HepG2 (cell line): ENCODE results near the gene PDZD4. TPM values are rescaled to one million over a fixed set of nuclear protein-coding genes. Genes with fewer than 3 reads are reported as not detected.

Source experiments
- CC2D1A ChIP-seq: sonication (generic); formaldehyde crosslinking; IDR thresholded peaks from 2 replicates; pipeline ENCODE4 v1.8.1; 2023; ENCODE audit warnings: mild to moderate bottlenecking, missing genetic modification reagents
- EEA1 ChIP-seq: sonication (generic); formaldehyde crosslinking; IDR thresholded peaks from 2 replicates; pipeline ENCODE4 v1.5.1; 2020; ENCODE audit warnings: mild to moderate bottlenecking, missing genetic modification reagents, borderline replicate concordance
- FOSL2 ChIP-seq: sonication (generic); formaldehyde crosslinking; IDR thresholded peaks from 2 replicates; pipeline ENCODE4 v1.4.0; 2020; ENCODE audit warnings: missing genetic modification reagents
- HMG20A ChIP-seq: IDR thresholded peaks from 2 replicates; pipeline ENCODE4 v1.6.1; 2016; ENCODE audit warnings: borderline replicate concordance
- KDM2A ChIP-seq: sonication (generic); formaldehyde crosslinking; IDR thresholded peaks from 2 replicates; pipeline ENCODE4 v1.4.0; 2020; ENCODE audit warnings: low read depth, missing genetic modification reagents, borderline replicate concordance
- KDM4B ChIP-seq: sonication (generic); formaldehyde crosslinking; IDR thresholded peaks from 2 replicates; pipeline ENCODE4 v1.4.0; 2020; ENCODE audit warnings: missing genetic modification reagents
- MEIS2 ChIP-seq: sonication (generic); formaldehyde crosslinking; IDR thresholded peaks from 2 replicates; pipeline ENCODE4 v1.9.0; 2021; ENCODE audit warnings: mild to moderate bottlenecking, missing genetic modification reagents
- NCOA1 ChIP-seq: sonication (generic); formaldehyde crosslinking; IDR thresholded peaks from 2 replicates; pipeline ENCODE4 v1.9.0; 2021; ENCODE audit warnings: missing genetic modification reagents
- NR2C2 ChIP-seq: sonication (generic); formaldehyde crosslinking; IDR thresholded peaks from 2 replicates; pipeline ENCODE4 v1.4.0; 2020; ENCODE audit warnings: missing genetic modification reagents, mild to moderate bottlenecking, moderate library complexity, borderline replicate concordance
- SMAD3 ChIP-seq: sonication (generic); formaldehyde crosslinking; IDR thresholded peaks from 2 replicates; pipeline ENCODE4 v1.4.0; 2020; ENCODE audit warnings: missing genetic modification reagents
- SP1 ChIP-seq, 2 experiments: fragments of 450-650 bp in 1 of 2; sonication (generic) in 1 of 2; formaldehyde crosslinking in 1 of 2; IDR thresholded peaks; 2 replicates each; pipeline versions ENCODE4 v1.4.0 to v1.6.1; 2016 to 2020; ENCODE audit warnings: missing genetic modification reagents in 1 of 2
- ZBTB21 ChIP-seq: sonication (generic); formaldehyde crosslinking; IDR thresholded peaks from 2 replicates; pipeline ENCODE4 v1.4.0; 2020; ENCODE audit warnings: missing genetic modification reagents
- ZFP36L1 ChIP-seq: sonication (generic); formaldehyde crosslinking; IDR thresholded peaks from 2 replicates; pipeline ENCODE4 v1.8.0; 2022; ENCODE audit warnings: mild to moderate bottlenecking, missing genetic modification reagents, moderate library complexity
- ZNF253 ChIP-seq: sonication (generic); formaldehyde crosslinking; IDR thresholded peaks from 2 replicates; pipeline ENCODE4 v1.8.0; 2022; ENCODE audit warnings: mild to moderate bottlenecking, missing genetic modification reagents, borderline replicate concordance
- ZNF260 ChIP-seq: sonication (generic); formaldehyde crosslinking; IDR thresholded peaks from 2 replicates; pipeline ENCODE4 v1.4.0; 2020; ENCODE audit warnings: missing genetic modification reagents, low read depth, mild to moderate bottlenecking, borderline replicate concordance
- ZNF350 ChIP-seq: sonication (generic); formaldehyde crosslinking; IDR thresholded peaks from 2 replicates; pipeline ENCODE4 v1.4.0; 2020; ENCODE audit warnings: mild to moderate bottlenecking, low read depth, missing genetic modification reagents, borderline replicate concordance
- ZNF367 ChIP-seq: sonication (generic); formaldehyde crosslinking; IDR thresholded peaks from 2 replicates; pipeline ENCODE4 v1.4.0; 2020; ENCODE audit warnings: missing genetic modification reagents, borderline replicate concordance
- ZNF777 ChIP-seq: sonication (generic); formaldehyde crosslinking; IDR thresholded peaks from 2 replicates; pipeline ENCODE4 v1.4.0; 2020; ENCODE audit warnings: missing genetic modification reagents
- ZSCAN25 ChIP-seq: sonication (generic); formaldehyde crosslinking; IDR thresholded peaks from 2 replicates; pipeline ENCODE4 v1.8.0; 2022; ENCODE audit warnings: mild to moderate bottlenecking, missing genetic modification reagents
- polyA plus RNA-seq, 8 experiments: library from polyadenylated mRNA; depleted of rRNA in 3 of 8; stranded (reverse) in 7 of 8; unstranded in 1 of 8; fragments of >200 nt; fragmentation: Illumina TruSeq in 4 of 8; extraction: Trizol in 4 of 8; gene quantifications; 2 replicates each; pipeline versions ENCODE4 v1.2.1 to v1.2.3, GENCODE V29; 2011 to 2016; ENCODE audit warnings: low read depth in 4 of 8, missing spikeins in 1 of 8, mixed read lengths in 1 of 8; ENCODE audit not compliant: insufficient read depth in 1 of 8
- total RNA-seq, 5 experiments: library from RNA; depleted of rRNA; stranded (reverse); fragments of >200 nt; fragmentation: Illumina TruSeq; extraction: Trizol; gene quantifications; 2 replicates each; pipeline ENCODE4 v1.2.3, GENCODE V29; 2016; ENCODE audit warnings: low read depth in 1 of 5
- TF ChIP-seq, protein P1 (sequence below): sonication (generic); formaldehyde crosslinking; IDR thresholded peaks from 2 replicates; pipeline ENCODE4 v1.8.0; 2022; ENCODE audit warnings: mild to moderate bottlenecking, missing genetic modification reagents, borderline replicate concordance
- TF ChIP-seq, protein P2 (sequence below): sonication (generic); formaldehyde crosslinking; IDR thresholded peaks from 2 replicates; pipeline ENCODE4 v1.5.0; 2020; ENCODE audit warnings: missing genetic modification reagents
- TF ChIP-seq, protein P3 (sequence below): sonication (generic); formaldehyde crosslinking; IDR thresholded peaks from 2 replicates; pipeline ENCODE4 v1.5.0; 2020; ENCODE audit warnings: mild to moderate bottlenecking, missing genetic modification reagents
- TF ChIP-seq, protein P4 (sequence below): IDR thresholded peaks from 2 replicates; pipeline ENCODE4 v1.6.1; 2016; ENCODE audit warnings: missing compliant biosample characterization, missing genetic modification reagents, borderline replicate concordance
- TF ChIP-seq, protein P5 (sequence below): fragments of 450-650 bp; IDR thresholded peaks from 2 replicates; pipeline ENCODE4 v1.6.1; 2016
- TF ChIP-seq, protein P6 (sequence below): IDR thresholded peaks from 2 replicates; pipeline ENCODE4 v1.6.1; 2012; ENCODE audit warnings: inconsistent platforms

PDZD4 gene
- total and polyA plus RNA-seq, 2 of the 13 experiments (the other 11 are each of a cell fraction or from before 2014, with no cell fraction given): not detected

DNA sequence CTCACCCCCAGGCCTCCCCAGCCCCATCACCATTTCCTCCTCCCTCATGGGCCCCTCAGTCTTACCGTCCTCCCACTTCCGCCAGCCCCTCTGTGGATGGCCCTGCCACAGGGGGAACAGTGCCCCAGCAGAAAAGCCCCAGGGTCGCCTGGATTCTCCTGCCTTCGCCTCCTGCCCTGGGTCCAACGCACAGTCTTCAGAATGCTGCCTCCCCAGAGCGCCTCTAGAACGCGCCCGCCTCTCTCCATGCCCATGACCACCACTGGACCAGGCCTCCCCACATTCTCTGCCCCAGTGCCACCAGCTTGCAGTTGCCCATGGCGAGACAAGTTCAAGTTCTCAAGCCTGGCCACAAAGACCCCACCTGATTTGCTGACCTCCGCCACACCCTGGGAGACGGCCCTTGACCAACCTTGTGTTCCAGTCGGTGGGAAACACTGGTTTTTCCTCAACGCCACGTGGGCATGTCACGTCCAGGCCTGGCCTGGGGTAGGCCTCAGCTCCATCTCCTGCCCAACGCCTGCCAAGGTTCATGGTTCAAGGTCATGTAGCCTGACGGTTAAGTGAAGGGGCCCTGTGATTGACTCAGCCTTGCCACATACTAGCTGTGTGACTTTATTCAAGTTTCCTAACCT, 66.9 kb downstream of the PDZD4 start (continued):
- TF ChIP-seq ZFP36L1 (CRISPR knock-in tag) (no peak), ZNF350 (CRISPR knock-in tag) (no peak), ZNF260 (CRISPR knock-in tag) (no peak), ZNF253 (peak; percentile 76; the same call in 1 of the 2 replicates), FOSL2 (0 out of 2 replicates have a peak, but pooled peaks have one; percentile 3), NCOA1 (CRISPR knock-in tag) (0 out of 2 replicates have a peak, but pooled peaks have one; percentile 19), ZSCAN25 (no peak), SMAD3 (CRISPR knock-in tag) (no peak), KDM2A (no peak), MEIS2 (no peak), NR2C2 (peak; percentile 75), SP1 (IDR thresholded peaks at IDR 0.05) (no peak), SP1 (CRISPR knock-in tag; IDR thresholded peaks at IDR 0.05) (no peak), ZNF367 (CRISPR knock-in tag) (no peak), ZBTB21 (CRISPR knock-in tag) (no peak), KDM4B (CRISPR knock-in tag) (no peak), CC2D1A (CRISPR knock-in tag) (no peak), ZNF777 (CRISPR knock-in tag) (no peak), EEA1 (CRISPR knock-in tag) (no peak), HMG20A (CRISPR knock-in tag) (no peak)
- TF ChIP-seq, protein P1, sequence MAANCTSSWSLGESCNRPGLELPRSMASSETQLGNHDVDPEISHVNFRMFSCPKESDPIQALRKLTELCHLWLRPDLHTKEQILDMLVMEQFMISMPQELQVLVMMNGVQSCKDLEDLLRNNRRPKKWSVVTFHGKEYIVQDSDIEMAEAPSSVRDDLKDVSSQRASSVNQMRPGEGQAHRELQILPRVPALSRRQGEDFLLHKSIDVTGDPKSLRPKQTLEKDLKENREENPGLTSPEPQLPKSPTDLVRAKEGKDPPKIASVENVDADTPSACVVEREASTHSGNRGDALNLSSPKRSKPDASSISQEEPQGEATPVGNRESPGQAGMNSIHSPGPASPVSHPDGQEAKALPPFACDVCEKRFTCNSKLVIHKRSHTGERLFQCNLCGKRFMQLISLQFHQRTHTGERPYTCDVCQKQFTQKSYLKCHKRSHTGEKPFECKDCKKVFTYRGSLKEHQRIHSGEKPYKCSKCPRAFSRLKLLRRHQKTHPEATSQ (CRISPR knock-in tag): no peak
- TF ChIP-seq, protein P2, sequence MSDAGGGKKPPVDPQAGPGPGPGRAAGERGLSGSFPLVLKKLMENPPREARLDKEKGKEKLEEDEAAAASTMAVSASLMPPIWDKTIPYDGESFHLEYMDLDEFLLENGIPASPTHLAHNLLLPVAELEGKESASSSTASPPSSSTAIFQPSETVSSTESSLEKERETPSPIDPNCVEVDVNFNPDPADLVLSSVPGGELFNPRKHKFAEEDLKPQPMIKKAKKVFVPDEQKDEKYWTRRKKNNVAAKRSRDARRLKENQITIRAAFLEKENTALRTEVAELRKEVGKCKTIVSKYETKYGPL (CRISPR knock-in tag): no peak
- TF ChIP-seq, protein P3, sequence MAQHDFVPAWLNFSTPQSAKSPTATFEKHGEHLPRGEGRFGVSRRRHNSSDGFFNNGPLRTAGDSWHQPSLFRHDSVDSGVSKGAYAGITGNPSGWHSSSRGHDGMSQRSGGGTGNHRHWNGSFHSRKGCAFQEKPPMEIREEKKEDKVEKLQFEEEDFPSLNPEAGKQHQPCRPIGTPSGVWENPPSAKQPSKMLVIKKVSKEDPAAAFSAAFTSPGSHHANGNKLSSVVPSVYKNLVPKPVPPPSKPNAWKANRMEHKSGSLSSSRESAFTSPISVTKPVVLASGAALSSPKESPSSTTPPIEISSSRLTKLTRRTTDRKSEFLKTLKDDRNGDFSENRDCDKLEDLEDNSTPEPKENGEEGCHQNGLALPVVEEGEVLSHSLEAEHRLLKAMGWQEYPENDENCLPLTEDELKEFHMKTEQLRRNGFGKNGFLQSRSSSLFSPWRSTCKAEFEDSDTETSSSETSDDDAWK (CRISPR knock-in tag): no peak
- TF ChIP-seq, protein P4, sequence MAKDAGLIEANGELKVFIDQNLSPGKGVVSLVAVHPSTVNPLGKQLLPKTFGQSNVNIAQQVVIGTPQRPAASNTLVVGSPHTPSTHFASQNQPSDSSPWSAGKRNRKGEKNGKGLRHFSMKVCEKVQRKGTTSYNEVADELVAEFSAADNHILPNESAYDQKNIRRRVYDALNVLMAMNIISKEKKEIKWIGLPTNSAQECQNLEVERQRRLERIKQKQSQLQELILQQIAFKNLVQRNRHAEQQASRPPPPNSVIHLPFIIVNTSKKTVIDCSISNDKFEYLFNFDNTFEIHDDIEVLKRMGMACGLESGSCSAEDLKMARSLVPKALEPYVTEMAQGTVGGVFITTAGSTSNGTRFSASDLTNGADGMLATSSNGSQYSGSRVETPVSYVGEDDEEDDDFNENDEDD (CRISPR knock-in tag): peak; percentile 41; the same call in 1 of the 2 replicates
- TF ChIP-seq, protein P5, sequence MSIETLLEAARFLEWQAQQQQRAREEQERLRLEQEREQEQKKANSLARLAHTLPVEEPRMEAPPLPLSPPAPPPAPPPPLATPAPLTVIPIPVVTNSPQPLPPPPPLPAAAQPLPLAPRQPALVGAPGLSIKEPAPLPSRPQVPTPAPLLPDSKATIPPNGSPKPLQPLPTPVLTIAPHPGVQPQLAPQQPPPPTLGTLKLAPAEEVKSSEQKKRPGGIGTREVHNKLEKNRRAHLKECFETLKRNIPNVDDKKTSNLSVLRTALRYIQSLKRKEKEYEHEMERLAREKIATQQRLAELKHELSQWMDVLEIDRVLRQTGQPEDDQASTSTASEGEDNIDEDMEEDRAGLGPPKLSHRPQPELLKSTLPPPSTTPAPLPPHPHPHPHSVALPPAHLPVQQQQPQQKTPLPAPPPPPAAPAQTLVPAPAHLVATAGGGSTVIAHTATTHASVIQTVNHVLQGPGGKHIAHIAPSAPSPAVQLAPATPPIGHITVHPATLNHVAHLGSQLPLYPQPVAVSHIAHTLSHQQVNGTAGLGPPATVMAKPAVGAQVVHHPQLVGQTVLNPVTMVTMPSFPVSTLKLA: peak; percentile 23; the same call in 1 of the 2 replicates
- TF ChIP-seq, protein P6, sequence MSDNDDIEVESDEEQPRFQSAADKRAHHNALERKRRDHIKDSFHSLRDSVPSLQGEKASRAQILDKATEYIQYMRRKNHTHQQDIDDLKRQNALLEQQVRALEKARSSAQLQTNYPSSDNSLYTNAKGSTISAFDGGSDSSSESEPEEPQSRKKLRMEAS: peak; percentile 89
